OCI-LY1 (cell line): ENCODE data around the gene USP47.

ENCODE experiments used
- H2AFZ ChIP-seq: fragments of 200-600 bp; sonication (generic), shearing (Covaris generic); 2 replicates; pipeline ENCODE4 v1.6.0; 2014; ENCODE audit warnings: antibody characterized with exemption, mild to moderate bottlenecking, low read length
- H3F3A ChIP-seq: fragments of 200-600 bp; sonication (generic), shearing (Covaris generic); 2 replicates; pipeline ENCODE4 v1.6.0; 2014; ENCODE audit warnings: mild to moderate bottlenecking, antibody characterized with exemption, low read length, moderate library complexity; ENCODE audit not compliant: insufficient read depth
- H3K27ac ChIP-seq: fragments of 200-600 bp; sonication (generic); 2 replicates; pipeline ENCODE4 v1.5.1; 2014; ENCODE audit warnings: low read length, mixed run types, mild to moderate bottlenecking, low read depth; ENCODE audit not compliant: poor library complexity, severe bottlenecking
- H3K27me3 ChIP-seq: fragments of 200-600 bp; sonication (generic); 2 replicates; pipeline ENCODE4 v1.6.0; 2014; ENCODE audit warnings: antibody characterized with exemption, mild to moderate bottlenecking, low read length, moderate library complexity; ENCODE audit not compliant: insufficient read depth
- H3K36me3 ChIP-seq: fragments of 200-600 bp; sonication (generic); 2 replicates; pipeline ENCODE4 v1.6.1; 2014; ENCODE audit warnings: mild to moderate bottlenecking, antibody characterized with exemption, low read length, moderate library complexity, mixed read lengths; ENCODE audit not compliant: insufficient read depth
- H3K4me1 ChIP-seq: fragments of 200-600 bp; sonication (generic); 2 replicates; pipeline ENCODE4 v1.5.1; 2014; ENCODE audit warnings: mild to moderate bottlenecking, low read length, moderate library complexity; ENCODE audit not compliant: insufficient read depth, severe bottlenecking
- H3K4me2 ChIP-seq: fragments of 200-600 bp; sonication (generic), shearing (Covaris generic); 2 replicates; pipeline ENCODE4 v1.6.1; 2014; ENCODE audit warnings: low read length
- H3K4me3 ChIP-seq: fragments of 200-600 bp; sonication (generic); 2 replicates; pipeline ENCODE4 v1.5.1; 2014; ENCODE audit warnings: low read length, low read depth, mild to moderate bottlenecking, mixed read lengths; ENCODE audit not compliant: poor library complexity, severe bottlenecking
- H3K79me2 ChIP-seq: fragments of 200-600 bp; shearing (Covaris generic); 2 replicates; pipeline ENCODE4 v1.6.1; 2016; ENCODE audit warnings: mixed run types, low read length, mixed read lengths; ENCODE audit not compliant: insufficient read depth
- H3K9ac ChIP-seq: fragments of 200-600 bp; sonication (generic), shearing (Covaris generic); 2 replicates; pipeline ENCODE4 v1.6.1; 2014; ENCODE audit warnings: mild to moderate bottlenecking, low read length, mixed read lengths
- H3K9me2 ChIP-seq: fragments of 200-600 bp; sonication (generic), shearing (Covaris generic); 2 replicates; pipeline ENCODE4 v1.6.1; 2014; ENCODE audit warnings: low read depth, mild to moderate bottlenecking, low read length, mixed read lengths
- H3K9me3 ChIP-seq: fragments of 200-600 bp; shearing (Covaris generic); 2 replicates; pipeline ENCODE4 v1.6.1; 2014; ENCODE audit warnings: low read length, mixed read lengths
- H4K20me1 ChIP-seq: fragments of 200-600 bp; sonication (generic), shearing (Covaris generic); 2 replicates; pipeline ENCODE4 v1.6.0; 2016; ENCODE audit warnings: mild to moderate bottlenecking, low read length; ENCODE audit not compliant: insufficient read depth
- EZH2 ChIP-seq: fragments of 200-600 bp; sonication (generic), shearing (Covaris generic); IDR thresholded peaks from 2 replicates; pipeline ENCODE4 v1.8.0; 2017; ENCODE audit warnings: borderline replicate concordance, mixed run types, mild to moderate bottlenecking, antibody characterized with exemption, low read length, moderate library complexity, mixed read lengths
- TF ChIP-seq, protein P1 (sequence below): fragments of 200-600 bp; sonication (generic), shearing (Covaris generic); IDR thresholded peaks from 2 replicates; pipeline ENCODE4 v1.5.1; 2017; ENCODE audit warnings: mild to moderate bottlenecking, antibody characterized with exemption, low read length, moderate library complexity, mixed read lengths

USP47 gene

GRCh38 chr11:11915625-11916024 lies 73.9 kb downstream of the USP47 start:
- H3K79me2 ChIP-seq: no peaks in the 10 kb centered on the region
- no peak overlapping the region for H3K4me3 ChIP-seq
- no peaks in the 10 kb centered on the region for H3K27me3 ChIP-seq
- H3K9me2 ChIP-seq: no peaks in the 10 kb centered on the region
- no peaks in the 10 kb centered on the region for H3K9me3 ChIP-seq
- TF ChIP-seq EZH2: no peak
- TF ChIP-seq, protein P1, sequence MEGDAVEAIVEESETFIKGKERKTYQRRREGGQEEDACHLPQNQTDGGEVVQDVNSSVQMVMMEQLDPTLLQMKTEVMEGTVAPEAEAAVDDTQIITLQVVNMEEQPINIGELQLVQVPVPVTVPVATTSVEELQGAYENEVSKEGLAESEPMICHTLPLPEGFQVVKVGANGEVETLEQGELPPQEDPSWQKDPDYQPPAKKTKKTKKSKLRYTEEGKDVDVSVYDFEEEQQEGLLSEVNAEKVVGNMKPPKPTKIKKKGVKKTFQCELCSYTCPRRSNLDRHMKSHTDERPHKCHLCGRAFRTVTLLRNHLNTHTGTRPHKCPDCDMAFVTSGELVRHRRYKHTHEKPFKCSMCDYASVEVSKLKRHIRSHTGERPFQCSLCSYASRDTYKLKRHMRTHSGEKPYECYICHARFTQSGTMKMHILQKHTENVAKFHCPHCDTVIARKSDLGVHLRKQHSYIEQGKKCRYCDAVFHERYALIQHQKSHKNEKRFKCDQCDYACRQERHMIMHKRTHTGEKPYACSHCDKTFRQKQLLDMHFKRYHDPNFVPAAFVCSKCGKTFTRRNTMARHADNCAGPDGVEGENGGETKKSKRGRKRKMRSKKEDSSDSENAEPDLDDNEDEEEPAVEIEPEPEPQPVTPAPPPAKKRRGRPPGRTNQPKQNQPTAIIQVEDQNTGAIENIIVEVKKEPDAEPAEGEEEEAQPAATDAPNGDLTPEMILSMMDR: no peak
- H3K27ac ChIP-seq: no peak overlapping the region
- H3K9ac ChIP-seq: no peak overlapping the region
- no peak overlapping the region for H2AFZ ChIP-seq
- H3F3A ChIP-seq: no peaks in the 10 kb centered on the region
- H3K36me3 ChIP-seq: no peaks in the 10 kb centered on the region; the same call in 1 of the 2 replicates
- no peak overlapping the region for H3K4me2 ChIP-seq
- H3K4me1 ChIP-seq: no peaks in the 10 kb centered on the region
- no peaks in the 10 kb centered on the region for H4K20me1 ChIP-seq

DNA sequence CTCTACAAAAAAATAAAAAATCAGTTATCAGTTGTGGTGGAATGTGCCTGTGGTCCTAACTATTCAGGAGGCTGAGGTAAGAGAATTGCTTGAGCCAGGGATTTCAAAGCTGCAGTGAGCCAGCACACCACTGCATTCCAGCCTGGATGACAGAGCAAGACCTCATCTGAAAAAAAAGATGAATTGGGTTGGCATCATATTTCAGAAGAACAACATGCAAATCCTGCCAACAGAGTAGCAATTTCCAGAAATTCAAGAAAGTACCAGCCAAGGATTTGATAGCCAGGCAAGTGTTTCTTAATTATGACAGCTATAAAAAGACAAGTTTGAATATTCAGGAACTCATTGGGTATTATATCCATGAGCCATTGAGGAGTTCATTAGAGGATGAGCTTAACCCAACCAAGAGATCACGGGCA lies 75.2 kb downstream of the USP47 start:
- no peaks in the 10 kb centered on the region for H3F3A ChIP-seq
- no peak for TF ChIP-seq EZH2
- TF ChIP-seq, protein P1: no peak
- no peak overlapping the region for H2AFZ ChIP-seq
- no peak overlapping the region for H3K9ac ChIP-seq
- H3K4me3 ChIP-seq: no peak overlapping the region
- no peaks in the 10 kb centered on the region for H3K79me2 ChIP-seq
- no peaks in the 10 kb centered on the region for H3K27me3 ChIP-seq
- H3K36me3 ChIP-seq: peaks cover 10% of the 10 kb centered on the region; the same call in 1 of the 2 replicates
- no peaks in the 10 kb centered on the region for H3K9me3 ChIP-seq
- no peaks in the 10 kb centered on the region for H3K9me2 ChIP-seq
- no peaks in the 10 kb centered on the region for H4K20me1 ChIP-seq
- no peak overlapping the region for H3K27ac ChIP-seq
- no peak overlapping the region for H3K4me2 ChIP-seq
- no peaks in the 10 kb centered on the region for H3K4me1 ChIP-seq

GRCh38 chr11:11923828-11924227 lies 82.1 kb downstream of the USP47 start:
- Histone ChIP-seq H3K9me3 (no peaks in the 10 kb centered on the region), H3K9me2 (no peaks in the 10 kb centered on the region), H3K27ac (no peak overlapping the region), H2AFZ (no peak overlapping the region), H3K4me3 (no peak overlapping the region), H3K36me3 (peaks cover 52% of the 10 kb centered on the region), H4K20me1 (no peaks in the 10 kb centered on the region), H3K4me1 (no peaks in the 10 kb centered on the region), H3K4me2 (no peak overlapping the region), H3K79me2 (no peaks in the 10 kb centered on the region), H3K27me3 (no peaks in the 10 kb centered on the region), H3K9ac (no peak overlapping the region), H3F3A (no peaks in the 10 kb centered on the region)
- no peak for TF ChIP-seq EZH2
- TF ChIP-seq, protein P1: no peak
